H1 (cell line): ENCODE data around the gene GTF3C2. TPM values are rescaled to one million over a fixed set of nuclear protein-coding genes. Genes with fewer than 3 reads are reported as not detected.

ENCODE experiments used
- CTCF ChIA-PET: fragments of 300-600 bp; sonication (Branson Sonifier 250); formaldehyde crosslinking; loops from one replicate; lab custom pipeline; 2021; ENCODE audit not compliant: partially characterized antibody; lab: Charles Lee
- POLR2A ChIA-PET: fragments of 300-600 bp; sonication (Branson Sonifier 250); formaldehyde crosslinking; loops from one replicate; lab custom pipeline; 2021; ENCODE audit warnings: inconsistent platforms; ENCODE audit not compliant: partially characterized antibody; lab: Charles Lee
- DNase-seq, 2 experiments: peaks; one replicate each; pipeline versions ENCODE4 v3.0.0 to v3.0.0-alpha.2; 2010 to 2022; ENCODE audit warnings: low spot score in 2 of 2, low read depth in 1 of 2, mixed read lengths in 1 of 2
- FAIRE-seq: peaks from 2 replicates; lab custom pipeline; 2011; peaks lifted over from hg19 to GRCh38; lab: Jason Lieb, UNC
- H2AFZ ChIP-seq: 2 replicates; pipeline ENCODE4 v1.8.1; 2012; ENCODE audit warnings: low read length, inconsistent platforms
- H2AK5ac ChIP-seq: 2 replicates; pipeline ENCODE4 v1.6.1; 2013; ENCODE audit warnings: low read depth, low read length
- H2BK120ac ChIP-seq: replicated peaks from 2 replicates; pipeline ENCODE3; 2013; ENCODE audit warnings: low read depth, low read length, inconsistent platforms
- H2BK12ac ChIP-seq: 2 replicates; pipeline ENCODE4 v1.6.1; 2013; ENCODE audit warnings: low read depth, low read length
- H2BK15ac ChIP-seq: 2 replicates; pipeline ENCODE4 v1.6.1; 2013; ENCODE audit warnings: low read length
- H2BK20ac ChIP-seq: 2 replicates; pipeline ENCODE4 v1.6.1; 2013; ENCODE audit warnings: low read length
- H2BK5ac ChIP-seq: 2 replicates; pipeline ENCODE4 v1.6.1; 2013; ENCODE audit warnings: low read depth, low read length
- H3K14ac ChIP-seq: 2 replicates; pipeline ENCODE4 v1.6.1; 2013; ENCODE audit warnings: inconsistent platforms; ENCODE audit not compliant: insufficient read length
- H3K18ac ChIP-seq: 2 replicates; pipeline ENCODE4 v1.6.1; 2013; ENCODE audit warnings: low read length; ENCODE audit errors: extremely low read depth
- H3K23ac ChIP-seq: 2 replicates; pipeline ENCODE4 v1.6.1; 2013; ENCODE audit warnings: inconsistent platforms; ENCODE audit not compliant: insufficient read length
- H3K23me2 ChIP-seq: 2 replicates; pipeline ENCODE4 v1.6.1; 2013; ENCODE audit warnings: low read depth, low read length
- H3K27ac ChIP-seq: 2 replicates; pipeline ENCODE4 v1.6.1; 2011; ENCODE audit warnings: low read depth, low read length, inconsistent platforms
- H3K27me3 ChIP-seq, 4 experiments: replicated peaks in 1 of 4; 1 replicate in 1 of 4; 2 replicates in 3 of 4; pipeline versions ENCODE4 v1.6.1 to v1.8.1; 2011 to 2013; ENCODE audit warnings: low read length in 3 of 4, mild to moderate bottlenecking in 3 of 4, inconsistent platforms in 2 of 4, mixed read lengths in 2 of 4, moderate library complexity in 1 of 4; ENCODE audit not compliant: control insufficient read depth in 3 of 4, insufficient read depth in 3 of 4; ENCODE audit errors: extremely low read depth in 1 of 4
- H3K36me3 ChIP-seq, 4 experiments: 2 replicates each; pipeline versions ENCODE4 v1.6.1 to v1.8.1; 2011 to 2013; ENCODE audit warnings: mild to moderate bottlenecking in 4 of 4, low read length in 3 of 4, moderate library complexity in 2 of 4, control low read depth in 1 of 4, inconsistent platforms in 1 of 4; ENCODE audit not compliant: insufficient read depth in 4 of 4, control insufficient read depth in 2 of 4
- H3K4ac ChIP-seq: replicated peaks from 2 replicates; pipeline ENCODE3; 2013; ENCODE audit warnings: low read length, low read depth, mixed read lengths, inconsistent platforms; ENCODE audit not compliant: insufficient read length
- H3K4me1 ChIP-seq, 4 experiments: replicated peaks in 1 of 4; 1 replicate in 1 of 4; 2 replicates in 3 of 4; pipeline versions ENCODE4 v1.6.1 to v1.8.1; 2011 to 2013; ENCODE audit warnings: low read length in 3 of 4, inconsistent platforms in 2 of 4, mixed read lengths in 1 of 4; ENCODE audit not compliant: insufficient read depth in 4 of 4, control insufficient read depth in 3 of 4
- H3K4me2 ChIP-seq, 2 experiments: 2 replicates each; pipeline versions ENCODE4 v1.6.1 to v1.8.1; 2011 to 2013; ENCODE audit warnings: low read depth in 2 of 2, low read length in 2 of 2, control low read depth in 1 of 2, inconsistent platforms in 1 of 2, mild to moderate bottlenecking in 1 of 2; ENCODE audit not compliant: insufficient read depth in 1 of 2
- H3K4me3 ChIP-seq, 4 experiments: fragments of 200-600, 300-600 bp in 1 of 4; sonication (generic), shearing (Covaris generic), sonication (Bioruptor Twin) in 1 of 4; 2 replicates each; pipeline versions ENCODE4 v1.5.1 to v1.8.1; 2011 to 2016; ENCODE audit warnings: low read length in 4 of 4, low read depth in 3 of 4, control low read depth in 2 of 4, inconsistent platforms in 2 of 4, mild to moderate bottlenecking in 2 of 4, mixed read lengths in 1 of 4, moderate library complexity in 1 of 4; ENCODE audit not compliant: insufficient read depth in 2 of 4; ENCODE audit errors: extremely low read depth in 1 of 4
- H3K56ac ChIP-seq: replicated peaks from 2 replicates; pipeline ENCODE3; 2013; ENCODE audit warnings: low read depth, mild to moderate bottlenecking, mixed read lengths, low read length, inconsistent platforms; ENCODE audit not compliant: insufficient read length
- H3K79me1 ChIP-seq: 2 replicates; pipeline ENCODE4 v1.6.1; 2013; ENCODE audit warnings: low read depth, low read length, control low read depth
- H3K79me2 ChIP-seq, 2 experiments: 2 replicates each; pipeline versions ENCODE4 v1.6.1 to v1.8.1; 2012 to 2013; ENCODE audit warnings: low read length in 2 of 2, mild to moderate bottlenecking in 2 of 2, inconsistent platforms in 1 of 2; ENCODE audit not compliant: insufficient read depth in 2 of 2, control insufficient read depth in 1 of 2
- H3K9ac ChIP-seq, 4 experiments: replicated peaks in 1 of 4; 1 replicate in 1 of 4; 2 replicates in 3 of 4; pipeline versions ENCODE4 v1.6.1 to v1.8.1; 2011 to 2013; ENCODE audit warnings: low read depth in 3 of 4, low read length in 3 of 4, control low read depth in 2 of 4, mild to moderate bottlenecking in 2 of 4, moderate library complexity in 2 of 4, inconsistent platforms in 1 of 4; ENCODE audit errors: extremely low read depth in 1 of 4
- H3K9me3 ChIP-seq, 2 experiments: 2 replicates each; pipeline versions ENCODE4 v1.6.1 to v1.8.1; 2012 to 2013; ENCODE audit warnings: mild to moderate bottlenecking in 2 of 2, moderate library complexity in 2 of 2, control low read depth in 1 of 2, inconsistent platforms in 1 of 2, low read depth in 1 of 2, low read length in 1 of 2, mixed read lengths in 1 of 2; ENCODE audit not compliant: insufficient read depth in 2 of 2
- H4K20me1 ChIP-seq, 2 experiments: replicated peaks in 1 of 2; 2 replicates each; pipeline versions ENCODE3 to v1.8.1; 2011 to 2013; ENCODE audit warnings: inconsistent platforms in 2 of 2, low read length in 2 of 2, mild to moderate bottlenecking in 1 of 2; ENCODE audit not compliant: insufficient read depth in 2 of 2, control insufficient read depth in 1 of 2
- H4K5ac ChIP-seq: 2 replicates; pipeline ENCODE4 v1.6.1; 2013; ENCODE audit warnings: low read length, low read depth, mixed read lengths, inconsistent platforms; ENCODE audit not compliant: insufficient read length
- H4K8ac ChIP-seq: 2 replicates; pipeline ENCODE4 v1.8.0; 2013; ENCODE audit warnings: mild to moderate bottlenecking, moderate library complexity, low read length, inconsistent platforms; ENCODE audit not compliant: insufficient read depth; ENCODE audit errors: extremely low read depth
- H4K91ac ChIP-seq: replicated peaks from 2 replicates; pipeline ENCODE3; 2013; ENCODE audit warnings: low read length, mixed read lengths, inconsistent platforms; ENCODE audit not compliant: insufficient read length
- ASH2L ChIP-seq: fragments of 200-600, 300-600 bp; sonication (generic); IDR thresholded peaks from one replicate; pipeline ENCODE4 v1.7.1; 2017; ENCODE audit warnings: low read length
- CBX5 ChIP-seq: fragments of 300-800, 300-1000 bp; sonication (generic); IDR thresholded peaks from 2 replicates; pipeline ENCODE4 v1.7.1; 2016; ENCODE audit warnings: antibody characterized with exemption, low read length, low read depth
- CTBP2 ChIP-seq: IDR thresholded peaks from 2 replicates; pipeline ENCODE4 v1.7.0; 2011; ENCODE audit warnings: borderline replicate concordance, mild to moderate bottlenecking, moderate library complexity, mixed read lengths, low read length; ENCODE audit not compliant: insufficient read depth, insufficient read length
- E2F6 ChIP-seq: IDR thresholded peaks from 2 replicates; pipeline ENCODE4 v1.6.1; 2012; ENCODE audit warnings: inconsistent platforms
- JUND ChIP-seq: IDR thresholded peaks from 2 replicates; pipeline ENCODE4 v1.6.1; 2011; ENCODE audit warnings: mild to moderate bottlenecking, improper control_type of control experiment, low read length
- KDM4A ChIP-seq: IDR thresholded peaks from one replicate; pipeline ENCODE4 v1.7.1; 2012; ENCODE audit warnings: low read depth, mild to moderate bottlenecking, moderate library complexity, low read length, inconsistent platforms; ENCODE audit not compliant: severe bottlenecking
- NANOG ChIP-seq: IDR thresholded peaks from 2 replicates; pipeline ENCODE4 v1.6.1; 2011; ENCODE audit warnings: low read length, low read depth, mild to moderate bottlenecking, inconsistent platforms; ENCODE audit not compliant: insufficient read depth, poor library complexity, severe bottlenecking
- SIRT6 ChIP-seq: IDR thresholded peaks from one replicate; pipeline ENCODE4 v1.7.1; 2012; ENCODE audit warnings: low read length, inconsistent platforms
- SP2 ChIP-seq: IDR thresholded peaks from 2 replicates; pipeline ENCODE4 v1.6.1; 2012; ENCODE audit warnings: mild to moderate bottlenecking, low read length, inconsistent platforms
- SUZ12 ChIP-seq: fragments of 200-600 bp; sonication (generic); IDR thresholded peaks from 2 replicates; pipeline ENCODE4 v1.6.1; 2012; ENCODE audit warnings: mild to moderate bottlenecking, inconsistent platforms, low read length, moderate library complexity, mixed read lengths
- TAF7 ChIP-seq: optimal IDR thresholded peaks from 2 replicates; pipeline ENCODE3; 2011; ENCODE audit warnings: low read depth, mild to moderate bottlenecking, inconsistent platforms, low read length, moderate library complexity, borderline replicate concordance
- WGBS, 2 experiments: shearing (Covaris generic) in 1 of 2; methylation state at CpG; one replicate each; pipeline versions ENCODE4 v1.1.6 to v1.1.7; 2013 to 2015; ENCODE audit warnings: low lambda C conversion rate in 2 of 2, mixed read lengths in 2 of 2, inconsistent platforms in 1 of 2, low coverage in 1 of 2, missing lambda C conversion rate in 1 of 2; ENCODE audit not compliant: insufficient replicate concordance in 2 of 2, insufficient coverage in 1 of 2, insufficient read length in 1 of 2; ENCODE audit errors: extremely low coverage in 1 of 2, missing lambda C conversion rate in 1 of 2; 5-methylcytosine and 5-hydroxymethylcytosine counted together
- polyA plus RNA-seq, 7 experiments: library from polyadenylated mRNA; depleted of rRNA in 3 of 7; stranded (reverse) in 5 of 7; unstranded in 2 of 7; fragments of >200 nt in 5 of 7; fragments of 200-250 nt in 2 of 7; gene quantifications; 1 replicate in 5 of 7; 2 replicates in 1 of 7; 4 replicates in 1 of 7; pipeline versions ENCODE4 v1.2.1 to v1.2.3, GENCODE V29; 2011 to 2013; ENCODE audit warnings: missing spikeins in 2 of 7, mixed read lengths in 2 of 7
- total RNA-seq: library from RNA; stranded (reverse); fragmentation: NEBNext Ultra II Directional; extraction: Animal tissue kit (Norgen Biotek cat#: 25700); gene quantifications from 2 replicates; pipeline ENCODE4 v1.2.1, GENCODE V29; 2021

The GTF3C2 gene
- total and polyA plus RNA-seq, 2 of the 8 experiments (the other 6 are each of a cell fraction or from before 2014, with no cell fraction given), result 118 to 127 TPM

- DNase-seq, result peak in 1 of 2 experiments; percentile 87
- peak within 1 kb of the TSS; percentile 76; the same call in 1 of the 2 replicates for H4K8ac ChIP-seq
- H3K27me3 ChIP-seq, result peaks cover 29 to 41% (median 39%) of the 10 kb centered on the region in 4 experiments
- H3K14ac ChIP-seq, result no peak within 1 kb of the TSS
- ChIA-PET POLR2A (interaction anchor here (0.7 to 8.8 kb wide), 11 partner anchors 13 to 197 kb away, joined by 3 to 105 read pairs (median 5); partner anchors contain the start of genes ATRAID, GTF3C2, MPV17 and SLC5A6), CTCF (interaction anchor here (0.7 to 11.3 kb wide), 14 partner anchors 12 to 63 kb away, joined by 3 to 128 read pairs (median 4); partner anchors contain the start of genes MPV17 and TRIM54)
- H3K79me2 ChIP-seq, result no peaks in the 10 kb centered on the region
- peak within 1 kb of the TSS in 3 of 4 experiments; percentile 26 to 51 (median 34); a peak in 4 of 8 replicates for H3K4me3 ChIP-seq
- H2BK5ac ChIP-seq, result no peak within 1 kb of the TSS
- no peak within 1 kb of the TSS for H3K9ac ChIP-seq
- H4K20me1 ChIP-seq, result peaks cover 4 to 11% of the 10 kb centered on the region in 2 experiments
- FAIRE-seq, result no peak
- WGBS, 2 experiments, result 24% methylated on average over 25 of the region's 25 CpGs; no CpG with 5 or more reads in 1 of the 2 experiments
- H3K4ac ChIP-seq, result no peak within 1 kb of the TSS
- H3K23me2 ChIP-seq, result peaks cover 10% of the 10 kb centered on the region; the same call in 1 of the 2 replicates
- H4K5ac ChIP-seq, result no peak within 1 kb of the TSS
- no peak within 1 kb of the TSS for H3K56ac ChIP-seq
- no peaks in the 10 kb centered on the region; a peak in 1 of 4 replicates for H3K9me3 ChIP-seq
- no peak within 1 kb of the TSS for H2BK20ac ChIP-seq
- no peak within 1 kb of the TSS for H2AFZ ChIP-seq
- H3K36me3 ChIP-seq, result peaks cover 0 to 4% (median 0%) of the 10 kb centered on the region in 4 experiments; a peak in 1 of 8 replicates
- no peak within 1 kb of the TSS for H4K91ac ChIP-seq
- no peak within 1 kb of the TSS for H3K18ac ChIP-seq
- H2BK120ac ChIP-seq, result no peak within 1 kb of the TSS
- no peak within 1 kb of the TSS for H2BK12ac ChIP-seq
- H2AK5ac ChIP-seq, result no peak within 1 kb of the TSS
- peak within 1 kb of the TSS; percentile 63 to 69 for H3K4me2 ChIP-seq
- H2BK15ac ChIP-seq, result no peak within 1 kb of the TSS
- no peak within 1 kb of the TSS for H3K23ac ChIP-seq
- peaks cover 0 to 26% (median 14%) of the 10 kb centered on the region in 4 experiments; a peak in 5 of 7 replicates for H3K4me1 ChIP-seq
- H3K27ac ChIP-seq, result no peak within 1 kb of the TSS
- no peaks in the 10 kb centered on the region for H3K79me1 ChIP-seq
- no peak for TF ChIP-seq ASH2L
- TF ChIP-seq JUND, result no peak
- no peak for TF ChIP-seq CBX5
- no peak for TF ChIP-seq SP2
- no peak for TF ChIP-seq TAF7
- TF ChIP-seq SIRT6, result no peak
- no peak for TF ChIP-seq KDM4A
- TF ChIP-seq CTBP2, result peak; percentile 48
- no peak; the same call in 1 of the 2 replicates for TF ChIP-seq SUZ12
- TF ChIP-seq NANOG, result no peak
- TF ChIP-seq E2F6, result peak; percentile 58
Measured at GRCh38 chr2:27308359-27308881, 48.1 kb downstream of the GTF3C2 start, which contains the start of gene UCN. TSS of gene UCN (minus strand) at chr2:27308445. CDS start at chr2:27307895, 550 bp downstream.
